Left ventricle myocardium superior (tissue), 1 donor: ENCODE measurements around the gene DNAH6. TPM values are rescaled to one million over a fixed set of nuclear protein-coding genes. Genes with fewer than 3 reads are reported as not detected.
A peak's percentile ranks its signal among the peaks of the same experiment; 100 is the strongest.

Experiments
- ATAC-seq: fragments of 200-7000 bp; cut with Tn5 transposase; one replicate; pipeline ENCODE4 v1.9.1; 2020; ENCODE audit warnings: mild to moderate bottlenecking, moderate library complexity
- DNase-seq: peaks from one replicate; pipeline ENCODE4 v3.0.0-alpha.2; 2020
- intact Hi-C: fragments of 100-400 bp; cut with micrococcal nuclease; formaldehyde crosslinking; loops from one replicate; pipeline ENCODE4 v1.11.0; 2022
- total RNA-seq: library from RNA; stranded (reverse); fragmentation: NEBNext Ultra II Directional; extraction: Animal tissue kit (Norgen Biotek cat#: 25700); gene quantifications from one replicate; pipeline ENCODE4 v1.2.1, GENCODE V29; 2021
- donor health status: DM: no; HTN: yes; CAD: no; lungs with severe emphysema.

Gene DNAH6
- total RNA-seq, 1 donor from 2014 or later: 0.22 TPM

- intact Hi-C loops: no loop called here
Observed at GRCh38 chr2:84778911-84779690, 262.8 kb downstream of the DNAH6 start.

GRCh38 chr2:84779781-84780180 is 263.5 kb downstream of the DNAH6 start:
- no peak for ATAC-seq

More at GRCh38 chr2:84778911-84779690, 262.8 kb downstream of the DNAH6 start:
- ATAC-seq (no peak), DNase-seq (no peak)

GRCh38 chr2:84781942-84782716 is 265.8 kb downstream of the DNAH6 start:
- intact Hi-C loops: no loop called here
- ATAC-seq: no peak

More at GRCh38 chr2:84779781-84780180, 263.5 kb downstream of the DNAH6 start:
- intact Hi-C loops: no loop called here
- DNase-seq: no peak

GRCh38 chr2:84782717-84783442 is 266.6 kb downstream of the DNAH6 start:
- no peak for DNase-seq
- intact Hi-C loops: no loop called here
- no peak for ATAC-seq

More at GRCh38 chr2:84781942-84782716, 265.8 kb downstream of the DNAH6 start:
- no peak for DNase-seq

- no peak for DNase-seq
- ATAC-seq: no peak
- intact Hi-C loops: no loop called here
Observed at GRCh38 chr2:84785950-84786349, 269.7 kb downstream of the DNAH6 start.

GRCh38 chr2:84786601-84787000 is 270.3 kb downstream of the DNAH6 start:
- no peak for ATAC-seq
- no peak for DNase-seq
- intact Hi-C loops: no loop called here

- intact Hi-C loops: no loop called here
- no peak for ATAC-seq
Observed at GRCh38 chr2:84788027-84788426, 271.7 kb downstream of the DNAH6 start.

GRCh38 chr2:84788498-84788897 is 272.2 kb downstream of the DNAH6 start:
- intact Hi-C loops: no loop called here
- DNase-seq: no peak
- peak; percentile 76 for ATAC-seq

More at GRCh38 chr2:84788027-84788426, 271.7 kb downstream of the DNAH6 start:
- DNase-seq: no peak

- intact Hi-C loops: no loop called here
- ATAC-seq: no peak
Observed at GRCh38 chr2:84792856-84793522, 276.7 kb downstream of the DNAH6 start.

GRCh38 chr2:84793641-84794040 is 277.3 kb downstream of the DNAH6 start:
- intact Hi-C loops: no loop called here
- ATAC-seq: no peak

More at GRCh38 chr2:84792856-84793522, 276.7 kb downstream of the DNAH6 start:
- DNase-seq: no peak

GRCh38 chr2:84796798-84797197 is 280.5 kb downstream of the DNAH6 start:
- no peak for ATAC-seq
- no peak for DNase-seq
- intact Hi-C loops: no loop called here

More at GRCh38 chr2:84793641-84794040, 277.3 kb downstream of the DNAH6 start:
- DNase-seq: no peak

GRCh38 chr2:84797271-84797670 is 281.0 kb downstream of the DNAH6 start:
- intact Hi-C loops: no loop called here

GRCh38 chr2:84799772-84800171 is 283.5 kb downstream of the DNAH6 start:
- intact Hi-C loops: no loop called here
- ATAC-seq (no peak), DNase-seq (no peak)

More at GRCh38 chr2:84797271-84797670, 281.0 kb downstream of the DNAH6 start:
- no peak for ATAC-seq
- no peak for DNase-seq

GRCh38 chr2:84800194-84800805 is 284.0 kb downstream of the DNAH6 start:
- no peak for DNase-seq
- ATAC-seq: no peak
- intact Hi-C loops: no loop called here

GRCh38 chr2:84801811-84802210 is 285.5 kb downstream of the DNAH6 start:
- intact Hi-C loops: no loop called here
- ATAC-seq (no peak), DNase-seq (no peak)

GRCh38 chr2:84805250-84805958 is 289.1 kb downstream of the DNAH6 start:
- DNase-seq: no peak
- intact Hi-C loops: no loop called here
- ATAC-seq: no peak

GRCh38 chr2:84807063-84807485 is 290.8 kb downstream of the DNAH6 start:
- ATAC-seq: no peak
- intact Hi-C loops: no loop called here
- DNase-seq: no peak

GRCh38 chr2:84808279-84808678 is 292.0 kb downstream of the DNAH6 start:
- DNase-seq: no peak
- intact Hi-C loops: no loop called here
- ATAC-seq: no peak
